HCT116 (cell line): ENCODE data around the gene PCTP. TPM values are rescaled to one million over a fixed set of nuclear protein-coding genes. Genes with fewer than 3 reads are reported as not detected.

ENCODE experiments used
- ATAC-seq: fragments of 200-7000 bp; cut with Tn5 transposase; 2 replicates; pipeline ENCODE4 v1.9.1; 2020; ENCODE audit warnings: mild to moderate bottlenecking, moderate library complexity
- BruUV-seq: library from RNA; stranded (reverse); fragments of 400-500 nt; replicated peaks from 2 replicates; lab custom pipeline; 2021; lab: Mats Ljungman, UMichigan
- CTCF ChIA-PET: fragments of 300-600 bp; sonication (Branson Sonifier 250); formaldehyde crosslinking; loops from one replicate; lab custom pipeline; 2021; ENCODE audit warnings: antibody characterized with exemption; lab: Charles Lee
- POLR2A ChIA-PET: fragments of 300-600, 350-600 bp; sonication (Branson Sonifier 250); formaldehyde crosslinking; loops from one replicate; lab custom pipeline; 2021; ENCODE audit warnings: antibody characterized with exemption; lab: Charles Lee
- RAD21 ChIA-PET, 2 experiments: fragments of 300-600 bp; sonication (Branson Sonifier 250); formaldehyde crosslinking; loops; one replicate each; lab custom pipeline; 2023; ENCODE audit warnings: low total read pairs in 2 of 2; ENCODE audit not compliant: uncharacterized antibody in 2 of 2, unreplicated experiment in 2 of 2, low non-redundant PET in 1 of 2; lab: Charles Lee
- DNase-seq: peaks from one replicate; pipeline ENCODE4 v3.0.0-alpha.2; 2010; ENCODE audit warnings: low read depth, low spot score
- H2AFZ ChIP-seq: fragments of 200-600 bp; shearing (Covaris generic), sonication (generic); 2 replicates; pipeline ENCODE4 v1.6.1; 2017; ENCODE audit warnings: low read depth, mixed run types, mixed read lengths, antibody characterized with exemption, low read length; ENCODE audit not compliant: poor library complexity, severe bottlenecking
- H3K27ac ChIP-seq: 2 replicates; pipeline ENCODE4 v1.5.1; 2012; ENCODE audit warnings: low read depth, low read length
- H3K27me3 ChIP-seq: fragments of 200-600 bp; sonication (generic); 2 replicates; pipeline ENCODE4 v1.6.1; 2016; ENCODE audit warnings: mixed run types, low read length, mixed read lengths; ENCODE audit not compliant: insufficient read depth
- H3K36me3 ChIP-seq, 2 experiments: fragments of 200-500 bp in 1 of 2; fragments of 200-600 bp in 1 of 2; sonication (Bioruptor generic) in 1 of 2; sonication (generic) in 1 of 2; 2 replicates each; pipeline versions ENCODE4 v1.5.1 to v1.6.1; 2014 to 2016; ENCODE audit warnings: low read length in 2 of 2, inconsistent platforms in 1 of 2, mixed read lengths in 1 of 2, mixed run types in 1 of 2; ENCODE audit not compliant: insufficient read depth in 2 of 2, control insufficient read depth in 1 of 2
- H3K4me1 ChIP-seq, 2 experiments: fragments of 200-600 bp in 1 of 2; sonication (generic) in 1 of 2; 2 replicates each; pipeline versions ENCODE4 v1.5.1 to v1.6.1; 2012 to 2017; ENCODE audit warnings: low read length in 2 of 2, inconsistent platforms in 1 of 2, mild to moderate bottlenecking in 1 of 2, mixed read lengths in 1 of 2, mixed run types in 1 of 2, moderate library complexity in 1 of 2; ENCODE audit not compliant: insufficient read depth in 2 of 2, control insufficient read depth in 1 of 2
- H3K4me2 ChIP-seq: fragments of 200-600 bp; sonication (generic); 2 replicates; pipeline ENCODE4 v1.6.1; 2017; ENCODE audit warnings: mixed run types, low read length, mixed read lengths
- H3K4me3 ChIP-seq, 2 experiments: fragments of 200-600 bp in 1 of 2; sonication (generic) in 1 of 2; replicated peaks in 1 of 2; 2 replicates each; pipeline ENCODE4 v1.5.1; 2011 to 2016; ENCODE audit warnings: low read length in 2 of 2, control low read depth in 1 of 2, low read depth in 1 of 2, mild to moderate bottlenecking in 1 of 2, mixed read lengths in 1 of 2, mixed run types in 1 of 2
- H3K79me2 ChIP-seq: fragments of 200-600 bp; sonication (generic); 2 replicates; pipeline ENCODE4 v1.6.1; 2017; ENCODE audit warnings: mild to moderate bottlenecking, mixed run types, low read length, moderate library complexity, mixed read lengths; ENCODE audit not compliant: insufficient read depth
- H3K9ac ChIP-seq: fragments of 200-600 bp; sonication (generic); 2 replicates; pipeline ENCODE4 v1.6.1; 2016; ENCODE audit warnings: low read length, mixed read lengths
- H3K9me2 ChIP-seq: fragments of 200-600 bp; sonication (generic), shearing (Covaris generic); 2 replicates; pipeline ENCODE4 v1.6.1; 2017; ENCODE audit warnings: mixed run types, mild to moderate bottlenecking, moderate library complexity; ENCODE audit not compliant: insufficient read depth
- H3K9me3 ChIP-seq, 2 experiments: fragments of 200-500 bp in 1 of 2; fragments of 200-600 bp in 1 of 2; sonication (Bioruptor generic) in 1 of 2; sonication (generic) in 1 of 2; 2 replicates each; pipeline ENCODE4 v1.6.1; 2014 to 2017; ENCODE audit warnings: low read length in 2 of 2, mixed read lengths in 2 of 2, inconsistent platforms in 1 of 2, low read depth in 1 of 2, mild to moderate bottlenecking in 1 of 2, mixed run types in 1 of 2, moderate library complexity in 1 of 2; ENCODE audit not compliant: control insufficient read depth in 1 of 2, insufficient read depth in 1 of 2
- H4K20me1 ChIP-seq: fragments of 200-600 bp; sonication (generic), shearing (Covaris generic); 2 replicates; pipeline ENCODE4 v1.6.1; 2017; ENCODE audit warnings: mixed run types, mild to moderate bottlenecking, moderate library complexity; ENCODE audit not compliant: insufficient read depth
- CBX3 ChIP-seq: IDR thresholded peaks from 2 replicates; pipeline ENCODE4 v1.6.1; 2012; ENCODE audit warnings: low read depth
- CEBPB ChIP-seq: IDR thresholded peaks from 2 replicates; pipeline ENCODE4 v1.6.1; 2012; ENCODE audit warnings: low read depth
- EZH2phosphoT487 ChIP-seq: fragments of 200-600 bp; IDR thresholded peaks from 2 replicates; pipeline ENCODE4 v1.6.1; 2018; ENCODE audit warnings: antibody characterized with exemption, borderline replicate concordance
- FOSL1 ChIP-seq: IDR thresholded peaks from 2 replicates; pipeline ENCODE4 v1.6.1; 2012; ENCODE audit warnings: low read depth
- SIN3A ChIP-seq: IDR thresholded peaks from 2 replicates; pipeline ENCODE4 v1.6.1; 2012; ENCODE audit warnings: low read depth
- SRF ChIP-seq: IDR thresholded peaks from 2 replicates; pipeline ENCODE4 v1.6.1; 2012; ENCODE audit warnings: low read depth
- TCF7L2 ChIP-seq: IDR thresholded peaks from 2 replicates; pipeline ENCODE4 v1.7.0; 2011; ENCODE audit warnings: borderline replicate concordance, inconsistent platforms; ENCODE audit not compliant: insufficient read depth, insufficient read length; ENCODE audit errors: extremely low read depth
- ZFX ChIP-seq: fragments of 450-650 bp; IDR thresholded peaks from 2 replicates; pipeline ENCODE4 v1.6.1; 2017
- intact Hi-C: fragments of 100-400 bp; cut with micrococcal nuclease; formaldehyde crosslinking; loops from 2 replicates; pipeline ENCODE4 v1.10.0; 2022
- total RNA-seq: library from RNA; stranded (reverse); gene quantifications from one replicate; pipeline ENCODE4 v1.2.1, GENCODE V29; 2021; ENCODE audit not compliant: unreplicated experiment
- TF ChIP-seq, protein P1 (sequence below): IDR thresholded peaks from 2 replicates; pipeline ENCODE4 v1.6.1; 2012; ENCODE audit warnings: low read depth
- TF ChIP-seq, protein P2 (sequence below): IDR thresholded peaks from 2 replicates; pipeline ENCODE4 v1.6.1; 2012
- TF ChIP-seq, protein P3 (sequence below): IDR thresholded peaks from 2 replicates; pipeline ENCODE4 v1.6.1; 2012

PCTP gene
- total RNA-seq, 1 experiment from 2014 or later = 16.3 TPM

DNA sequence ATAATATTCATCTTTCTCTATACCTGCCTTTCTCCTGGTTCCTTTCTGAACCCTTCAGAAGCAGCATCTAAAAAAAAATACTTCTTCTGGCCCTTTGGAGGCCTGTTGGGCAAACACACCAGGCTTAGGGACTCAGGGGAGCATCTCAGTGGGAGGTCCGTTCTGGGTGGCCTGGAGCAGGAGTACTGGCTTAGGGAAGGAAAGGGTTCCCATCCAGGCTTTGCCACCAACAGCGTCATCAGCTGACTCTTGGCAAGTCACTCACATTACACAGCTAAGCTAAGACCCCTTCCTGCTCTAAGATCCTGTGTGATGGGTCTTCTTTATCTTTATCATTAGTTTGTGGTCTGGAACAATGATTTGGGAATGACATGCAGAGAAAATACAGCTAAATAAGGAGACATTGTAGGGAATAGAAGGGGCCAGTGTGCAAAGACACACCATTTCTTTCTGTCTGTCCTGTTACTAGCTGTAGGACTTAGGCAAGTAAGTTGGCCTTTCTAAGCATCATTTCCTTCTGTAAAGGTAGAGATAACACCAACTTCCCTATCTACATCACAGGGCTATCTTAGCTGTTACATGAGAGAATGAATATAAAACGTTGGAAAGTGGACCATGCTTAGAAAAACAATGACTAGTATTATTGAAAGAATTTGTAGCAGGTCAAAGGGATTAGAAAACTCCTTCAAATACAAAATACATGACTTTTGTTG, 9.9 kb downstream of the PCTP start:
- no peaks in the 10 kb centered on the region for H4K20me1 ChIP-seq
- H3K27ac ChIP-seq = no peak overlapping the region
- no peak overlapping the region for H2AFZ ChIP-seq
- H3K27me3 ChIP-seq = no peaks in the 10 kb centered on the region
- no peak overlapping the region for H3K9ac ChIP-seq
- no peaks in the 10 kb centered on the region for H3K9me3 ChIP-seq
- TF ChIP-seq, protein P1, sequence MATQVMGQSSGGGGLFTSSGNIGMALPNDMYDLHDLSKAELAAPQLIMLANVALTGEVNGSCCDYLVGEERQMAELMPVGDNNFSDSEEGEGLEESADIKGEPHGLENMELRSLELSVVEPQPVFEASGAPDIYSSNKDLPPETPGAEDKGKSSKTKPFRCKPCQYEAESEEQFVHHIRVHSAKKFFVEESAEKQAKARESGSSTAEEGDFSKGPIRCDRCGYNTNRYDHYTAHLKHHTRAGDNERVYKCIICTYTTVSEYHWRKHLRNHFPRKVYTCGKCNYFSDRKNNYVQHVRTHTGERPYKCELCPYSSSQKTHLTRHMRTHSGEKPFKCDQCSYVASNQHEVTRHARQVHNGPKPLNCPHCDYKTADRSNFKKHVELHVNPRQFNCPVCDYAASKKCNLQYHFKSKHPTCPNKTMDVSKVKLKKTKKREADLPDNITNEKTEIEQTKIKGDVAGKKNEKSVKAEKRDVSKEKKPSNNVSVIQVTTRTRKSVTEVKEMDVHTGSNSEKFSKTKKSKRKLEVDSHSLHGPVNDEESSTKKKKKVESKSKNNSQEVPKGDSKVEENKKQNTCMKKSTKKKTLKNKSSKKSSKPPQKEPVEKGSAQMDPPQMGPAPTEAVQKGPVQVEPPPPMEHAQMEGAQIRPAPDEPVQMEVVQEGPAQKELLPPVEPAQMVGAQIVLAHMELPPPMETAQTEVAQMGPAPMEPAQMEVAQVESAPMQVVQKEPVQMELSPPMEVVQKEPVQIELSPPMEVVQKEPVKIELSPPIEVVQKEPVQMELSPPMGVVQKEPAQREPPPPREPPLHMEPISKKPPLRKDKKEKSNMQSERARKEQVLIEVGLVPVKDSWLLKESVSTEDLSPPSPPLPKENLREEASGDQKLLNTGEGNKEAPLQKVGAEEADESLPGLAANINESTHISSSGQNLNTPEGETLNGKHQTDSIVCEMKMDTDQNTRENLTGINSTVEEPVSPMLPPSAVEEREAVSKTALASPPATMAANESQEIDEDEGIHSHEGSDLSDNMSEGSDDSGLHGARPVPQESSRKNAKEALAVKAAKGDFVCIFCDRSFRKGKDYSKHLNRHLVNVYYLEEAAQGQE = no peak
- TF ChIP-seq CBX3 = no peak
- TF ChIP-seq, protein P2, sequence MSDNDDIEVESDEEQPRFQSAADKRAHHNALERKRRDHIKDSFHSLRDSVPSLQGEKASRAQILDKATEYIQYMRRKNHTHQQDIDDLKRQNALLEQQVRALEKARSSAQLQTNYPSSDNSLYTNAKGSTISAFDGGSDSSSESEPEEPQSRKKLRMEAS = no peak
- TF ChIP-seq FOSL1 = no peak
- no peak for TF ChIP-seq SIN3A
- TF ChIP-seq, protein P3, sequence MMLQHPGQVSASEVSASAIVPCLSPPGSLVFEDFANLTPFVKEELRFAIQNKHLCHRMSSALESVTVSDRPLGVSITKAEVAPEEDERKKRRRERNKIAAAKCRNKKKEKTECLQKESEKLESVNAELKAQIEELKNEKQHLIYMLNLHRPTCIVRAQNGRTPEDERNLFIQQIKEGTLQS = no peak
- no peak for TF ChIP-seq EZH2phosphoT487
- TF ChIP-seq TCF7L2 = no peak
- TF ChIP-seq SRF = no peak
- TF ChIP-seq ZFX = no peak
- TF ChIP-seq CEBPB = no peak
- ChIA-PET CTCF (no interaction called here), POLR2A (interaction anchor here (1.4 kb wide), 1 partner anchor 10 kb away, joined by 7 read pairs; the partner anchor contains the start of gene PCTP), RAD21 (no interaction called here)
- no peaks in the 10 kb centered on the region for H3K9me2 ChIP-seq
- H3K4me3 ChIP-seq = no peak overlapping the region
- ATAC-seq = no peak
- no peak overlapping the region for H3K4me2 ChIP-seq
- H3K4me1 ChIP-seq = no peaks in the 10 kb centered on the region
- no peaks in the 10 kb centered on the region for H3K79me2 ChIP-seq
- no peak for DNase-seq
- intact Hi-C loops = loop anchor here (10.0 kb wide), 1 partner anchor 406 kb away; no protein-coding TSS in a partner anchor
- no TSS peak for BruUV-seq
- no peaks in the 10 kb centered on the region for H3K36me3 ChIP-seq
